Measurements from ENCODE around the gene ISCU.

ISCU gene

DNA sequence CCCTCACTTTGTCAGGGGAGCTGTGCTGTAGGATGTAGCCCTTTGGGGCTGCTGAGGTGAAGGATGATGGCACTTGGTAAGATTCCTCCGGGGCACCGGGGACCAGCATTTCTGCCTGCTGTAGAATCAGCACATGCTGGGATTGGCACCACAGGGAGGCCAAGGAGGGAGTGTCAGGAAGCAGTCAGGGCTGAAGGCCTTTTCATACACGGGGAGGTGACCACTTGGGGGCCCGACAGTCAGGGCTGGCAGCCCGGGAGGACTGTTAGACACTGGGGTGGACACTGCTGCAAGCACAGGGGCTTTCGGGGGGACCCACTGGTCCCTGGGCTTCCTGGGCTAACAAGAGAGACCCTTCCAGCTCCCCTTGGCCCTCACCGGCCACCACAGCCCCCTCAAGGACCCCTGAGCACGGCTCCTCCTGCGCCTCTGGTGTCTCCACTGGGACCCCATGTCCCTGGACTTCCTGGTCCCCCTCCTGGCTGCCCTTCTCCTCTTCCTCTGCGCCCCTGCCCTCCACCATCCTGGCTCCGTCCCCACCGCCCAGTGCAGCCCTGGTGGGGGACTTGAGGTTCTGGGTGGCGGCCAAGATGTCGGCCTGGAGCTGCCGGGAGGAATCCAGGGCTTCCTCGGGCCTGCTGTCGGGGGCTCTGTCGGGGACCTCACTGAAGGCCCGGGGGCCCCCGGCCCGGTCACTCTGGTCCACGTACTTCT lies 29.0 kb downstream of the ISCU start:
- no peak for DNase-seq

DNA sequence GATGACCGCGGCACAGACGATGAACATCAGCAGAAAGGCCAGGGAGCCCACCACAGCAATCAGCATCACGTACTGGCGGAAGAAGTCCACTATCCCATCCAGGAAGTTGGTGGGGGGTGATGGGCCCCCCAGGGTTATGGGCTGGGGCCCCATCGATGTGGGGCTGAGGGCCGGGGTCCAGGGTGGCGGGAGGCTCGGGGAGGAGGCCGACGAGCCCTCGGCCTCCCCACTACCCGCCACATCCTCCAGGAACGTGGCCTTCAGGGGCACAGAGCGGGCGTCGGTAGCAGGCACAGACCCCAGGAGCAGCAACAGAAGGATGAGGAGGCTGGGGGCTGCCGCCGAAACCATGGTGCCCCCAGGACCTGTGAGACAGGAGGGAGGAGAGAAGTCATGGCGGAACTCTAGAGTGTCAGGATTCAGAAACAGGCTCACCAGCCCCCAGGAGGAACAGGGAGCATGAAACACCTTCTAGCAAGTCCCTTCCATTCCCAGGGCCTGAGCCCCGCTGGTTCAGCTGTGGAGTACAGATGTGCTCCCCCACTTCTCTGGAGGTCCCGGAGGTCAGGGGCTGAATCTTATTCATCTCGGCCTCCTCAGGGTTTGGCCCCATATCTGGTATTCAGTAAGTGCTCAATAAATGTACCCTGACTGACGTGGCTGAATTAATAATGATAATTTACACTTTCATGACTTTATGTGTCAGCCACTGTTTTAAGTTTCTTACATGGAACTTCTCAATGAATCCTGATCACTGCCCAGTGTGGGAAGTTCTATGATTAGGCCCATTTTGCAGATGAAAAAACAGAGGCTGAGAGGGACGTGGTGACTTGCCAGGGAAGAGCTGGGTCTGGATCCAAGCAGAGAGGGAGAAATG lies 29.9 kb downstream of the ISCU start:
- DNase-seq, result no peak

DNA sequence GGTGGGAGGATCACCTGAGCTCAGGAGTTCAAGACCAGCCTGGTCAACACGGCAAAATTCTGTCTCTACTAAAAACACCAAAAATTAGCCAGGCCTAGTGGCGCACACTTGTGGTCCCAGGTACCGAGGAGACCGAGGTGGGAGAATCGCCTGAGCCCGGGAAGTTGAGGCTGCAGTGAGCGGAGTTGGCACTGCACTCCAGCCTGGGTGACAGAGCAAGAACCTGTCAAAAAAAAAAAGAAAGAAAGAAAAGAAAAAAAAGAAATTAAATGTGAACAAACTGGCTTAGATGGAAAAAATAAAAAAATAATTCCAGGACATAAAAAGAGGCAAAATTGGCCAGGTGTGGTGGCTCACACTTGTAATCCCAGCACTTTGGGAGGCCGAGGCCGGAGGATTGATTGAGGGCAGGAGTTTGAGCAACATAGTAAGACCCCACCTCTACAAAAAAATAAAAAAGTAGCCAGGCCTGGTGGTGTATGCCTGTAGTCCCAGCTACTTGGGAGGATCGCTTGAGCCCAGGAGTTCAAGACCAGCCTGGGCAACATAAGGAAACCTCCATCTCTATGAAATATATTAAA lies 32.0 kb downstream of the ISCU start:
- no peak for DNase-seq

DNA sequence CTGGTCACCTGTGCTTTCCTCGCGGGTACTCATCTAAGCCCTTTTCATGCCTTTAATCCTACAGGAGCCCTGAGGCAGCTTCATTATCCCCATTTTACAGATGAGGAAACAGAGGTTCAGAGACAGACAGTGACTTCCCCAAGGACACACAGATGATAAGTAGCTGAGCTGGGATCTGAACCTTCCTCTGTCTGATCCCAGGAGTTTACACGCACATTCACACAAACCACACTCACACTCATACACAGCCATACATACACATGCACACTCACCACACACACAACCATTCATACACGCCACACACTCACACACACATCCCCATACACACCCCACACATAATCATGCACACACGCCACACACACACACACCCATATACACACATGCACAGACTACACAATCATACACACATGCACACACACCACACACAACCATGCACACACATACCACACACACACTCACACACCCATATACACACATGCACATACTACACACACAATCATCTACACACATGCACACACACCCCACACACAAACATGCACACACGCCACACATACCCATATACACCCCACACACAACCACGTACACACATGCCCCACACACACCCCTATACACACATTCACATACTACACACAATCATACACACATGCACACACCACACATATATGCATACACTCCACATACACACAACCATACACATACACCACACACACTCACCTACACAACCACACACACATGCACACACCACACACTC lies 32.7 kb downstream of the ISCU start:
- DNase-seq, result no peak

DNA sequence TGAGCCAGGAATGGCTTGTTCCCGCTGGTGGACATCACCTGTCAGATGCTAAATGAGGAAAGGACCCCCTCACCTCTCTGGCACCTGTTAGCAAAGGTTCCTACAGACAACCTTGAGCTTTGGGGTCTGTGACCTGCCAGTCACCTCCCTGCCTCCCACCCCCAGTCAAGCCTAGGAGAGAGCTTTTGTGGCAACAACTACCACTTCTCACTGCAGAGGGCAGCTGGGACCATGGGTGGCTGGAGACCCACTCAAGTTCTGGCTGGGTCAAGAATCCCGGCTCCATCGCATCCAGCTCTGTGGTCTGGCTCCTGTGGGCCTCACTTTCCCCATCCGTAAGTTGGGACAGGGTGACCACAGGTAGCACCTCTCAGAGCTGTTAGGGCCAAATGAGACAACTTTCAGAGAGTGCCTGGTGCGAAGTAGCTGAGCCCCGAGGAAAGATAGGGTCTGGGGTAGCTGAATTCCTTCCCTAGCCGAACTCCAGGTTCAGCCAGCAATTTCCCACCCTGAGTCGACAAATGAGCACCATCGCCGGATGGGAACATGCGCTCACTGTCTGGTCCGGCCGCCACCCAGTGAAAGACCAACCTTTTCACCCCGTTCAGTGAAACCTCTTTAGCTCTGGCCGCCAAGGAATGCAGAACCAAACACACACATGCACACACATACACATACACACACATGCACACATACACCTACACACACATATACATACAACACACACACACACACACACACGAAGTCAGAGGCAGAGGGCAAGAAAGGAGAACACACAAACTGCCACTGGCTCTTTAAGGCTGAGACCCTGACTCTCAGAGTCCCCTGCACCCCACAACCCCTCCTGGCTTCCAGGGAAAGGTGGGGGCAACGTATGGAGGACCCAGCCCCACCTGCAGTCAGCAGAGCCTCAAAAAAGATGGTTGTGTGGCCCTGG lies 33.6 kb downstream of the ISCU start:
- no peak for DNase-seq

DNA sequence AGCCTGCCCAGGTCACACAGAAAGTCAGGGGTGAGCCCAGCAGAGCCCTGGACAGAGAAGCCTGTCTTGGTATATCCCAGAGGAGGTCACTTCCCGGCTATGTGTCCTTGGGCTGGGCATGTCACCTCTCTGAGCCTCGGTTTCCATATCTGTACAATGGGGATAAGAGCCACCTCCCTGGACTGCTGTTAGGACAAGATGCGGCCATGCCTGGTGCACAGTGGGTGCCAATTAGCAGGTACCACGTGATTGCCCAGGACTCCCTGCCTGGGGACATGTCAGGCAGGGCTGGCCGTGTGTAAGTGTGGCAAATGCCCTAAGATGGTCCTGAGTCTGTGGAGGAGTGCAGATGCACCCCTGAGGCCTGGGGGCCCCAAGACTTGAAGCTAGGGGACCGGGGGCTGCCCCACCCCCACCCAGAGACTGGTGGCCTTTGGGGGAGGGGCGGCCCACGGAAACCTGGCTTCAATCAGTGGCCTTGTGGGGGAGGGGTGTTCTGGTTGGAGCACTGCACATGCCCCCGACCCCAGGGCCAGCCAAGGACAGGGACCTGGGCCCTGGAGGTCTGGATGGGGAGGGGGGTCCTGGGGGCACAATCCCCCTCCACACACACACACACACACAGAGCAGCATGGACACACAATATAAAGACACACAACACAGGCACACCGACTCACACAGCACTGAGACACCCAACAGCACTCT lies 34.6 kb downstream of the ISCU start:
- no peak for DNase-seq

DNA sequence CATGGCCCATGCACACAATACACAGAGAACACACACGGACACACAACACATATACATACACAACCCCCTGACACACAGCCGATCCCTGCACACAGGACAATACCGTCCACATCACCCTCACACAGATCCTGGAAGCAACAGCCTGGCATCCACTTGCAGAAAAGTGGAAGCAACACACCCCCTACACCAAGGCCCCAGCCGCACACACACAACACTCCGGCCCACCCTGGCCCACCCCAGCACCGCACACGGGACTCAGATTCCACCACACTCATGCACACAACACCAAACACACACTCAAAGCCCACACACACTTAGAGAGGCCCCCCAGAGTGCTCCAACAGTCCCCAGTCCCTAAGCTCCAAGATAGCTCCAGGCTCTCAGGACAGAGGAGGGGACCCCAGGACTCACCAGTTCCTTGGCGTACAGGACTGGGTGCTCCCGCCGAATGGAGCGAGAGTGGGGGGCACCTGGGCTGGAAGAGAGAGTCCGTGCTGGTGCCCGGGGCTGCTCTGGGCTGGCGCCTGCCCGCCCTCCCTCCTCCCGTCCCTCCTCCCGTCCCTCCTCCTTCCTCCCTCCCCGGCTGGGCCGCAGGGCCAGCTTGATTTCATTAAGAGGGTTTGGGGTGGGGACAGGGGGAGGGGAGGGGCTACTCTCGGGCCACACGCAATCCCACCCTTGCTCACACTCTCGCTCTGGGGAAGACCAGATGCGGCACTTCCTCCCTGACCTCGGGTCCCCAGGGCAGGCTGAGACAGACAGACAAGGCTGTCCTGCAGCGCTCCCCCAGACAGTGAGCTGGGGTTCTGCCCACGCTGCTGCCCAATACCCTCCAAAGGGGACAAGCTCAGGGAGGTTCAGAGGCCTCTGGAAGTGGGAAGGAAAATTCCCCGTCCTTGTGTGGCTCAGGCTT lies 35.4 kb downstream of the ISCU start, which contains the start of gene TMEM119:
TMEM119 (minus strand) TSS at position 526 of the 913 bp plus-strand sequence. CDS start 5,701 bp downstream, outside the sequence.
- no peak for DNase-seq

DNA sequence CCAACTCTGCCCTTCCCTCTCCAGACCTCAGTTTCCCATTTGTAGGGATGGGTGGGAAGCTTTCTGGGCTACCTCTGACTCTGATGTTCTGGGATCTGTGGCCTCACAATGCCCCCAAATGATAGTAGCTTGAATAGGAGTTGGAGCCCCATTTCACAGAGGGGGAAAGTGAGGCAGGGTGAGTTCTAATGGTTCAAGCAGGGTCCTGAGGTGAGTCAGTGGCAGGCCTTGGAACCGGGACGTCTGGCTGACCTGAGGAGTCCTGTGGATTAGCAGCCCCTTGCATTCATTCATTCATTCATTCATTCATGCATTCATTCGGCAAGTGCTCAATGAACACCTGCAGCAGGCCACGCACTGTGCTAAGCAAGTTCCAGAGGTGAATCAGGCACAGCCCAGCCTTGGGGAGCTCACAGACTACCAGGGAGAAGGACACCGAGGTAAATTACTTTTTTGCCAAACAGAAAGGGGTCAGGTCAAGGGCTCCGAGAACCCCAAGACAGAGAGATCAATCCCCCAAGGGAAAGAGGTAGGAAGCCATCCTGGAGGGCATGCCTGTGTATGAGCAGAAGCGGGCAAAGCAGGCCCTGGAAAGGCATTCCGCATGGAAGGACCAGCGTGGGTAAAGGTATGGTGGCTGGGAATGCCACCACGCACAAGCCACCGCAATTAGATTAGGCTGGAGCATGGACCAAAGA lies 36.3 kb downstream of the ISCU start:
- no peak for DNase-seq

DNA sequence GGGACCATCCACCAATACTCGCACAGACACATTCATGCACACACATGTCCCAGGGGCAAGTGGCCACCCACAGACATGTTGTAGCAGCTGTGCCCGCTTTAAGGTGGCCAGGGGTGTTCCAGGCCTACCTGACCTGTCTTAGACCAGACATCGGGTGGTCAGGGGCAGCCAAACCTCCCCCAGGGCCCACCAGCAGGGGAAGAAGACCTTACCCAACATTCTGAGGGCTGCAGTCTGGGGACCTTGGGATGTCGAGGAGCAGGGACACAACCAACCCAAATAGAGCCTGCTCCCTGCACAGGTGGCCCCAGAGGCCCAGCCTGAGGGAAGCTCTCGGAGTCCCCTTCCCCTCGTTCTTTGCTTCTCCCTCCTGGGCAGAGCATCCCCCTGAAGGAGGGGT lies 37.1 kb downstream of the ISCU start:
- no peak for DNase-seq

DNA sequence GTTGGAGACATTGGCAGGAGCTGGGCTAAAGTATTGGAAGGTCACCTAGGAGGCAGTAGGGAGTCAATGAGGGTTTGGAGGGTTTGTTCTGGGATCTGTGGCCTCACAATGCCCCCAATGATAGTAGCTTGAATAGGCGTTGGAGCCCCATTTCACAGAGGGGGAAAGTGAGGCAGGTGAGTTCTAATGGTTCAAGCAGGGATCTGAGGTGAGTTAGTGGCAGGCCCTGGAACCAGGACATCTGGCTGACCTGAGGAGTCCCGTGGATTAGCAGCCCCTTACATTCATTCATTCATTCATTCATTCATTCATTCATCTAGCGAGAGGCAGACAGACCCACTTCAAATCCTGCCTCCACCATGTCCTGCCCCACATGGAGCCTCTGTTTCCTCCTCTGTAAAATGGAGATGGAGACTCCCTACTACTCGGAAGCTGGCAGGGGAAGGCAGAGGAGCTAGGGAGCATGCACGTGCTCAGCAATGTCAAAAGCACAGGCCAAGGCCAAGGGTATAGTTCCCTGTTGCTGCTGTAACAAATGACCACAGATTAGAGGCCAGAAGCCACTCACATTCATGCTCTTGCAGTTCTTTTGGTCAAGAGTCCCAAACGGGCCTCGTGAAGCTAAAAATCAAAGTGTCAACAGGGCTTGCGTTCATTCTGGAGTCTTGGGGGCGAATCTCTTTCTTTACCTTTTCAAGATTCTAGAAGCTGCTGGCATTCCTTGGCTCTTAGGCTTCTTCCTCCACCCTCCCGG lies 37.7 kb downstream of the ISCU start:
- no peak for DNase-seq

DNA sequence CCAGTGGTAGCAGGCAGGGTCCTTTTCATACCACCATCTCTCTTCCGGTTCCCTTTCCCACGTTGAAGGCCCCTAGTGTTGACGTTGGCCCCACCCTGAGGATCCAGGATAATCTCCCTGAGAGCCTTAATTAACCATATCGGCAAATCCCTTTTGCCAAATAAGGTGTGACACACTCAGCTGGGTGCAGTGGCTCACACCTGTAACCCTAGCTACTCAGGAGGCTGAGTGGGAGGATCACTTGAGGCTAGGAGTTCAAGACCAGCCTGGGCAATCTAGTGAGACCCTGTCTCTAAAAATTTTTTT lies 38.3 kb downstream of the ISCU start:
- DNase-seq, result no peak

DNA sequence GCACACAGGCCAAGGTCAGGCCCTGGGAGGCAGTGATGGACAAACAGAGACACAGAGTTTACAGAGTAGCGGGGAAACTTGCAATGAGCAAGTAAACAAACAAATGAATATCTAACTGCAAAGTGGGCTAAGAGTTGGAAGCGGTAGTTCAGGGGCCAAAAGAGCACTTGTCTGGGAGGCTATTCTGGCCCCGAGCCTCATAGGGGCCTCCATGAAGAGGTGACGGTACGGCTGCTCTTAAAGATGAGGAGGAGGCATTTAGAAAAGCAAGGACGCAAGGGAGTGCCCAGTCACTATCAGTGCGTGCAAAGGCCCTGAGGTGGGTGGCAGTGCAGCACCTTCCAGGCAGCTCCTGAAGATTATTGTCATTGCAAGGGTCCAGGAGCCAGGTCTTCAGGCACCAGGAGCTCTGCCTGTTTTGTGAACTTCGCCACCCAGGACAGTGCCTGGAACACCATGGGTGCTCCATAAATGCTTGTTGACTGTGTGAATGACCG lies 39.9 kb downstream of the ISCU start:
- DNase-seq, result no peak

DNA sequence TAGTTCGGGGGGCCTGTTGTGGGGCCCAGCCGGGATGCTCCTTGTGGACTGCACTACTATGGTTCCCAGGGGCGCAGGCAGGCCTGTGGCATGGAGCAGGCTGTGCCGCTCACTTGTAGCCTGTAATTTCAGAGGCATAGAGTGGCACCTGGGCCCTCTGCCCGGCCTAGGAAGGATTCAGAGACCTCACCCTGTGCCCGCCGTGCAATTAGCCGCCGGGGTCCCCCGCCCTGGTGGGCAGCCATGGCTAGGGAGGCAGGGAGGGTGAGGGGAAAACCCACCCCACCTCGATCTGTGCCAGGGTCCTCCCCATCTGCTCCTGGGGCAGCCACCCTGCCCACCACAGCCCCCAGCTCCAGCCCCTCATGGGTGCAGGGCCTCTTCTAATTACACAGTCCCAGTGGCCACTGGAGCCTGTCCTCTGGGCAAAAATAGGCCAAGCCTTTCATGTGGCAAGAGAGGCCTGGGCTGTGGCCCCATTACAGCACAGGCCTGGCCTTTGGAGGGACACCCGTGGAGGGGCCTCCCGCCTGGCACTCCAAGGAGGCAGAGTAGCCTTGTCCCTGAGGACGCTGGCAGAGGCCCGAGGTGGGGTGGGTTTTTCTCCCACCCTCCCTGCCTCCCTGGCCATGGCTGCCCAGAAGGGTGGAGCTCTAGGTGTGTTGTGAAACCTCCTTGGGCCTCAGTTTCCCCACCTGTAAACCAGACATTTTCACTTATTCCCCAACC lies 40.7 kb downstream of the ISCU start:
- DNase-seq, result no peak

DNA sequence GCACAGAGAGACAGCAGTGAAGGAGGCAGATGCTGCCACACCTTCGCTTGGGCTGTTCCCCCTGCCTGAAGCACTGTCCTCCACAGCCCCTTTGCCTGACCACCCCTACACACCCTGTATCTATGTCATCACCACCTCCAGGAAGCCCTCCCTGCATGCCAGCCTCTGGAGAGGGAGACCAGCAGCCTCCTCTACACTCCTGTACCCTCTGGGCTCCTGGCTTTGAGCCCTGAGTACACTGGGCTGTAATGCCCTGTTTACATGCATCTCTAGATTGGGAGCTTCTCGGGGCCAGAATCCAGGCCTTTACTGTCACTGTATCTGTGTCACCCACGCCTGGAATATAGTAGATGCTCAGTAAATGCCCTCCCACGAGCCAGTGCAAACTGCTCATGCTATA lies 41.3 kb downstream of the ISCU start:
- DNase-seq, result no peak

DNA sequence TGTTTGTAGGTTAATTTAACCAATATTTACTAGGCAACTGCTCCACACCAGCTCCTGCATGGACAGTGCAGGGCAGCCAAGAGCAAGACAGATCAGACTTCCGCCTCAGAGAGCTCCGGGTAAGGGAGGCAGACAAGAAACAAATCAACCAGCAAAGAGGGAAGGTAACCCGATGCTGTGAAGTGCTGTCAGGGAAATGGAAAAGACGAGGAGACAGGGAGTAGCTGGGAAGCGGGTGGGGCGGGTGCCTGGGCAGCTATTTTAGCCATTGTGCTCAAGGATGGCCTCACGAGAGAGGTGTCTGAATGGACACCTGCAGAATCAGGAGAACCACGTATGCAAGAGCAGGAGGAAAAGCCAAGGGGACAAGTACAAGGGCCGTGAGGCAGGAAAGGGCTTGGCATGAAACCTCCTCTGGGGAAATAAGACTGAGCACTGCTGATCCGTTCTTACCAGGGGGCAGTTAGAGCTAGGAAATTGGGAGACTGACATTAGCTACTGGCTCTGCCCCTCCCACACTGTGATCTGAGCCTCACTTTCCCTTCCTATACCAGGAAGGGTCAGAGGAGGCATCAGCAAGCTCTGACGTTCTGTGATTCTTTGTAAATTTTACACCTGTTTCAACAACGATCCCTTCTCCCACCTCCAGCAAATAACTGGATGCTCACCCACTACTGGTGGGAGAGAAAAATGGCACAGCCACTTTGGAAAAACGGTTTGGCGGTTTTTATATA lies 42.0 kb downstream of the ISCU start:
- no peak for DNase-seq

DNA sequence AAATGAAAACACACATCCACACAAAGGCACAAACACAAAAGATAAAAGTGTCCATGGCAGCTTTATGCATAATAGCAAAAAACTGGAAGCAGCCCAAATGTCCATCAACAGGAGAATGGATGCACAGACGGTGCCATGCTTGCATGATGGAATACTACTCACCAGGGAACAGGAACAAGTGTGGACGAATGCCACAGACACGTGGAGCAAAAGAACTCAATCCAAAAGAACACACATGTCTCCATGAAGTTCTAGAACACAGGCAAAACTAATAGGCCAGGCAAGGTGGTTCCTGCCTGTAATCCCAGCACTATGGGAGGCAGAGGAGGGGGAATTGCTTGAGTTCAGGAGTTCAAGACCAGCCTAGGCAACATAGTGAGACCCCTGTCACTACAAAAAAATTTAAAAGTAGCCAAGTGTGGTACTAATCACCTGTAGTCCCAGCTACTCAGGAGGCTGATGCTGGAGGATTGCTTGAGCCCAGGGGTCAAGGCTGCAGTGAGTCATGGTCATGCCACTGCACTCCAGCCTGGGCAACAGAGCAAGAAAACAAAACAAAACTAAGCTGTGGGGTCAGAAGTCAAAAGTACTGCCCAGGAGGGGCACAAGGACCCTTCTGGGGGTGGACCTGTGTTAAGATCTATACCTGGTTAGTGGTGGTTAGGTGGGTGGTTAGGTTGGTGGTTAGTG lies 42.7 kb downstream of the ISCU start:
- DNase-seq, result no peak
